Measurements from ENCODE around the gene KRT222.

GRCh38 chr17:40695874-40696472 is 31.0 kb upstream of the KRT222 start:
- TF ChIP-seq CTCF (IDR thresholded peaks at IDR 0.05; ENCODE audit: insufficient read depth, low read length), result no peak
- no peak for TF ChIP-seq GABPA (IDR thresholded peaks at IDR 0.05; ENCODE audit: low read depth)
